Gastrocnemius medialis (tissue), 4 donors: ENCODE data around the gene OBSCN. TPM values are rescaled to one million over a fixed set of nuclear protein-coding genes. Genes with fewer than 3 reads are reported as not detected.

Experiments used
- ATAC-seq, 2 donors: fragments of 150-250 bp; one replicate each; pipeline ENCODE4 v1.9.1; 2016
- DNase-seq, 2 donors: peaks; one replicate each; pipeline ENCODE4 v3.0.0-alpha.2; 2019
- H3K27ac ChIP-seq, 4 donors: fragments of 200-600 bp; sonication (generic); 1 replicate in 1 of 4; 2 replicates in 3 of 4; pipeline ENCODE4 v1.5.1; 2016 to 2018; ENCODE audit warnings: mild to moderate bottlenecking in 2 of 4, moderate library complexity in 1 of 4
- H3K27me3 ChIP-seq, 3 donors: fragments of 200-600 bp; sonication (generic) in 2 of 3; 1 replicate in 1 of 3; 2 replicates in 2 of 3; pipeline versions ENCODE4 v1.5.1 to v1.6.0; 2016 to 2019; ENCODE audit warnings: mild to moderate bottlenecking in 1 of 3, moderate library complexity in 1 of 3
- H3K36me3 ChIP-seq, 2 donors: fragments of 200-600 bp; sonication (generic) in 1 of 2; one replicate each; pipeline ENCODE4 v1.5.1; 2017 to 2018
- H3K4me1 ChIP-seq, 2 donors: fragments of 200-600 bp; sonication (generic) in 1 of 2; one replicate each; pipeline ENCODE4 v1.5.1; 2016 to 2017; ENCODE audit warnings: mild to moderate bottlenecking in 2 of 2
- H3K4me3 ChIP-seq, 4 donors: fragments of 200-600 bp; sonication (generic) in 3 of 4; 1 replicate in 1 of 4; 2 replicates in 3 of 4; pipeline ENCODE4 v1.5.1; 2016 to 2019; ENCODE audit warnings: mild to moderate bottlenecking in 2 of 4
- H3K9me3 ChIP-seq, 3 donors: fragments of 200-600 bp; sonication (generic) in 2 of 3; 1 replicate in 1 of 3; 2 replicates in 2 of 3; pipeline ENCODE4 v1.5.1; 2016 to 2019
- POLR2A ChIP-seq, 2 donors: fragments of 450-650 bp; IDR thresholded peaks; one replicate each; pipeline ENCODE4 v1.6.1; 2017; ENCODE audit warnings: antibody characterized with exemption in 2 of 2, mild to moderate bottlenecking in 2 of 2, moderate library complexity in 2 of 2
- in situ Hi-C, 4 donors: fragments of 200-750 bp; cut with MboI; loops; one replicate each; pipeline versions ENCODE4 v1.15.0 to v1.8.0; 2017; ENCODE audit warnings: low sequenced_read_pairs in 4 of 4
- intact Hi-C: fragments of 100-400 bp; cut with DNase I; formaldehyde crosslinking; loops from one replicate; pipeline ENCODE4 v1.15.1; 2023; ENCODE audit warnings: low total_unique reads
- total RNA-seq, 4 donors: library from RNA; depleted of rRNA; stranded (reverse); fragments of >200 nt; gene quantifications; one replicate each; pipeline versions ENCODE4 v1.1.0 to v1.2.3, GENCODE V29; 2016
- TF ChIP-seq, protein P1 (sequence below), 5 experiments: fragments of 450-650 bp in 3 of 5; fragments of 200-600 bp in 2 of 5; sonication (generic) in 2 of 5; IDR thresholded peaks in 4 of 5; conservative IDR thresholded peaks in 1 of 5; 1 replicate in 4 of 5; 2 replicates in 1 of 5; pipeline ENCODE4 v1.5.1; 2016 to 2019; ENCODE audit warnings: antibody characterized with exemption in 5 of 5, mild to moderate bottlenecking in 3 of 5, moderate library complexity in 3 of 5

OBSCN gene
- total RNA-seq, 4 donors from 2014 or later, result 798 to 1,571 (median 1,162) TPM

DNA sequence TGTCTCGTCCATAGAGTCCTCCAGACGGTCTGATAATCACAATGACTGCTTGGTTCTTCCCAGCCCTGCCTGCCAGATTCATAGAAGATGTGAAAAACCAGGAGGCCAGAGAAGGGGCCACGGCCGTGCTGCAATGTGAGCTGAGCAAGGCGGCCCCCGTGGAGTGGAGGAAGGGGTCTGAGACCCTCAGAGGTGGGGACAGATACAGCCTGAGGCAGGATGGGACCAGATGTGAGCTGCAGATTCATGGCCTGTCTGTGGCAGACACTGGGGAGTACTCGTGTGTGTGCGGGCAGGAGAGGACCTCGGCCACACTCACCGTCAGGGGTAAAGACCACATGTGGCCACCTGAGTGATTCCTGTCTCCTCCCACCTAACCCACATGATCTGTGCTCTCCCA, 86.9 kb downstream of the OBSCN start:
- intact Hi-C loops, result loop anchor here (5.0 kb wide), 1 partner anchor 58 kb away; no protein-coding TSS in a partner anchor
- no peak for ATAC-seq
- H3K36me3 ChIP-seq, result peaks cover 0 to 100% of the 10 kb centered on the region in 2 donors

GRCh38 chr1:228295201-228295600, 87.4 kb downstream of the OBSCN start:
- peak overlapping the region in 3 of 4 donors; percentile 22 to 42 (median 28) for H3K27ac ChIP-seq
- in situ Hi-C loops, result loop anchor here in 1 of 4 donors (10.0 kb wide), 1 partner anchor 60 kb away; no protein-coding TSS in a partner anchor
- H3K4me3 ChIP-seq, result no peak overlapping the region
- H3K4me1 ChIP-seq, result no peaks in the 10 kb centered on the region
- H3K9me3 ChIP-seq, result no peaks in the 10 kb centered on the region
- H3K27me3 ChIP-seq, result no peaks in the 10 kb centered on the region
- peaks cover 0 to 100% of the 10 kb centered on the region in 2 donors for H3K36me3 ChIP-seq
- TF ChIP-seq POLR2A (IDR thresholded peaks at IDR 0.05), result no peak
- TF ChIP-seq, protein P1, sequence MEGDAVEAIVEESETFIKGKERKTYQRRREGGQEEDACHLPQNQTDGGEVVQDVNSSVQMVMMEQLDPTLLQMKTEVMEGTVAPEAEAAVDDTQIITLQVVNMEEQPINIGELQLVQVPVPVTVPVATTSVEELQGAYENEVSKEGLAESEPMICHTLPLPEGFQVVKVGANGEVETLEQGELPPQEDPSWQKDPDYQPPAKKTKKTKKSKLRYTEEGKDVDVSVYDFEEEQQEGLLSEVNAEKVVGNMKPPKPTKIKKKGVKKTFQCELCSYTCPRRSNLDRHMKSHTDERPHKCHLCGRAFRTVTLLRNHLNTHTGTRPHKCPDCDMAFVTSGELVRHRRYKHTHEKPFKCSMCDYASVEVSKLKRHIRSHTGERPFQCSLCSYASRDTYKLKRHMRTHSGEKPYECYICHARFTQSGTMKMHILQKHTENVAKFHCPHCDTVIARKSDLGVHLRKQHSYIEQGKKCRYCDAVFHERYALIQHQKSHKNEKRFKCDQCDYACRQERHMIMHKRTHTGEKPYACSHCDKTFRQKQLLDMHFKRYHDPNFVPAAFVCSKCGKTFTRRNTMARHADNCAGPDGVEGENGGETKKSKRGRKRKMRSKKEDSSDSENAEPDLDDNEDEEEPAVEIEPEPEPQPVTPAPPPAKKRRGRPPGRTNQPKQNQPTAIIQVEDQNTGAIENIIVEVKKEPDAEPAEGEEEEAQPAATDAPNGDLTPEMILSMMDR (IDR thresholded peaks at IDR 0.05 in 4 of 5, conservative IDR thresholded peaks at IDR 0.05 in 1 of 5), result no peak
- DNase-seq, result no peak
- ATAC-seq, result no peak
- intact Hi-C loops, result no loop called here

More for the DNA sequence above, 86.9 kb downstream of the OBSCN start:
- Histone ChIP-seq H3K27ac (peak overlapping the region in 3 of 4 donors; percentile 22 to 42 (median 28)), H3K4me3 (no peak overlapping the region), H3K9me3 (no peaks in the 10 kb centered on the region), H3K4me1 (no peaks in the 10 kb centered on the region), H3K27me3 (no peaks in the 10 kb centered on the region)
- in situ Hi-C loops, result loop anchor here in 1 of 4 donors (10.0 kb wide), 1 partner anchor 60 kb away; no protein-coding TSS in a partner anchor
- TF ChIP-seq, protein P1 (IDR thresholded peaks at IDR 0.05 in 4 of 5, conservative IDR thresholded peaks at IDR 0.05 in 1 of 5), result no peak
- DNase-seq, result no peak

GRCh38 chr1:228295981-228296380, 88.1 kb downstream of the OBSCN start:
- Histone ChIP-seq H3K9me3 (no peaks in the 10 kb centered on the region), H3K27ac (peak overlapping the region in 2 of 4 donors; percentile 30 to 39), H3K4me3 (no peak overlapping the region), H3K27me3 (no peaks in the 10 kb centered on the region), H3K4me1 (no peaks in the 10 kb centered on the region), H3K36me3 (peaks cover 0 to 100% of the 10 kb centered on the region in 2 donors)
- intact Hi-C loops (no loop called here), in situ Hi-C loops (loop anchor here in 1 of 4 donors (10.0 kb wide), 1 partner anchor 59 kb away; no protein-coding TSS in a partner anchor)
- ATAC-seq (no peak), DNase-seq (no peak)
- TF ChIP-seq POLR2A (IDR thresholded peaks at IDR 0.05), result no peak
- TF ChIP-seq, protein P1 (IDR thresholded peaks at IDR 0.05 in 4 of 5, conservative IDR thresholded peaks at IDR 0.05 in 1 of 5), result no peak

DNA sequence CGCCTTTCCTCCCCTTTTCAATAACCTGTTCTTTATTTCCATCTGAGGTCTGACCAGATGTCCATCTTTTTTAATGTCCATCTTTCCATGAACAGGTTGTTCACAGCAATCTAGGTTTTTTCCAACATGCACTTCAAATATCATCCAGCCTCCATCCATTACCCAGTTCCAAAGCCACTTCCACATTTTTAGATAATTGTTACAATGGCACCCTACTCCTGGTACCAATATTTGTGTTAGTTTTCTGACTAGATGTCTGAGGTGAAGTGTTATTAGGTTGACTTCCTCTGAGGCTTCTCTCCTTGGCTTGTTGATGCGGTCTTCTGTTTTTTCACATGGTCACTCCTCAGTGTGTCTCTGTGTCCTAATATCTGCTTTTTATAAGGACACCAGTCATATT, 89.4 kb downstream of the OBSCN start:
- TF ChIP-seq, protein P1 (IDR thresholded peaks at IDR 0.05 in 4 of 5, conservative IDR thresholded peaks at IDR 0.05 in 1 of 5), result no peak
- TF ChIP-seq POLR2A (IDR thresholded peaks at IDR 0.05), result no peak
- no peaks in the 10 kb centered on the region for H3K27me3 ChIP-seq
- in situ Hi-C loops (loop anchor here in 1 of 4 donors (10.0 kb wide), 1 partner anchor 58 kb away; no protein-coding TSS in a partner anchor), intact Hi-C loops (no loop called here)
- peak overlapping the region in 1 of 4 donors; percentile 9 for H3K27ac ChIP-seq
- H3K36me3 ChIP-seq, result peaks cover 0 to 100% of the 10 kb centered on the region in 2 donors
- no peaks in the 10 kb centered on the region for H3K4me1 ChIP-seq
- ATAC-seq, result no peak
- DNase-seq, result no peak
- H3K4me3 ChIP-seq, result no peak overlapping the region
- no peaks in the 10 kb centered on the region for H3K9me3 ChIP-seq
